SH-SY5Y (cell line): ENCODE data around the gene TYR.

Experiments used
- GATA2 ChIP-seq: IDR thresholded peaks from 2 replicates; pipeline ENCODE4 v1.6.1; 2011; ENCODE audit warnings: mild to moderate bottlenecking, low read depth, low read length
- GATA3 ChIP-seq: IDR thresholded peaks from 2 replicates; pipeline ENCODE4 v1.6.1; 2011; ENCODE audit warnings: low read depth, mild to moderate bottlenecking, low read length, moderate library complexity

Gene TYR

DNA sequence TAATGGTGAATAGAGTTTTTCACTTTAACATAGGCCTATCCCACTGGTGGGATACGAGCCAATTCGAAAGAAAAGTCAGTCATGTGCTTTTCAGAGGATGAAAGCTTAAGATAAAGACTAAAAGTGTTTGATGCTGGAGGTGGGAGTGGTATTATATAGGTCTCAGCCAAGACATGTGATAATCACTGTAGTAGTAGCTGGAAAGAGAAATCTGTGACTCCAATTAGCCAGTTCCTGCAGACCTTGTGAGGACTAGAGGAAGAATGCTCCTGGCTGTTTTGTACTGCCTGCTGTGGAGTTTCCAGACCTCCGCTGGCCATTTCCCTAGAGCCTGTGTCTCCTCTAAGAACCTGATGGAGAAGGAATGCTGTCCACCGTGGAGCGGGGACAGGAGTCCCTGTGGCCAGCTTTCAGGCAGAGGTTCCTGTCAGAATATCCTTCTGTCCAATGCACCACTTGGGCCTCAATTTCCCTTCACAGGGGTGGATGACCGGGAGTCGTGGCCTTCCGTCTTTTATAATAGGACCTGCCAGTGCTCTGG is at the start of gene TYR:
Gene TYR, plus strand, starts transcription at position 185 of the 541 bp plus-strand sequence. Its CDS starts 79 bp downstream, at position 264.
- TF ChIP-seq GATA3 = no peak
- no peak for TF ChIP-seq GATA2

DNA sequence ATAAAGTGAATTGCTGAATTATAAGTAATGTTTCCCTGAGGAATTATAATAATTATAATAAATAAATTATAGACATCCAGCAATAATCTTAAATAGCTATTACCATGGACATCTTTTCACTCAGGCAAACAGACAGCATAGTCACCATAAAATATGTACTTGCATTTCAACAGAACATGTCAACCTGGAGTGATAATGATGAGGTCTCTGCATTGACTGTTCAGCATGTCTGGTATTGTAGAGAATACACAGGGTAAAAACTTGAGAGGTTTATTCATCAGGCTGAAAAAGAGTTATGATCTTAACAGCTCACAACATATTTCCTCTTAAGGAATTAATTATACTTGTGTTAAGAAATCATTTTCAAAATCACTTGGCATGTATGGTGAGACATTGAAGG is 41.1 kb upstream of the TYR start:
- TF ChIP-seq GATA2 (no peak), GATA3 (no peak)

- no peak for TF ChIP-seq GATA3
- TF ChIP-seq GATA2 = no peak
Observed at GRCh38 chr11:89147229-89147628, 30.4 kb upstream of the TYR start.

DNA sequence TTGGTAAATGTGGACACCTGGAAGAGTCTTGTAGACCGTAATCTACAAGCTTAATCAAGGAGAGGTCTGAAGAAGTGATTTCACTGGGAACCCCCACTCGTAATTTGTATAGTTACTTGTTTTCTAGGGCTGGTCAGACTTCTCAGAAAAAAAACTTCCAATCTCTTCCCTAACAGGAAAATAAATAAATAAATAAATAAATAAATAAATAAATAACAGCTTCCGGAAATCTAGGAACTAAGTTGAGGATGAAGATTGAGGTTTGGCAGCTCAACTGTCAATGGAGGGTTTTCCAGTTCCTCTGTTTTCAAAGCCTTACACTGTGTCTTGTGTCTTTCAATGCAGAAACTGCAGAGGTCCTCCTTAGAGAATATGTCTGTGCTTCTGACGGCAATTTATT is 17.7 kb upstream of the TYR start:
- TF ChIP-seq GATA3 = no peak
- TF ChIP-seq GATA2 = no peak

GRCh38 chr11:89161949-89162348 is 15.7 kb upstream of the TYR start:
- TF ChIP-seq GATA2 = no peak
- TF ChIP-seq GATA3 = no peak

DNA sequence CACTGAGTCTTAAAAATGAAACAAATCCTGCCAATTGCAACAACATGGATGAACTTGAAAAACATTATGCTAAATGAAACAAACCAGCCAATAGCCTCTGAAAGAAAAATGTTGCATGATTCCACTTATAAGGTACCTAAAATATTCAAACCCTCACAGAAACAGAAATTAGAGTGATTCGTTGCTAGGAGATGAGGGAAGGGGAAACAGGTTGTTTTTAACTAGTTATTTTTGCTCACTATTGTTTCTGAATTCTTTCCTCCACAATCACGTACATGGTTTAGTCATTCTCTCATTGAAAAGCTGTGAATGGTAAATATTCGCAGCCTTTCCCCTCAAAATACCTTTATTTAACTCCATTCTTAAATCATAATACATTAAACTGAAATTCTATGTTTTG is 14.0 kb upstream of the TYR start:
- TF ChIP-seq GATA2 = no peak
- TF ChIP-seq GATA3 = no peak

DNA sequence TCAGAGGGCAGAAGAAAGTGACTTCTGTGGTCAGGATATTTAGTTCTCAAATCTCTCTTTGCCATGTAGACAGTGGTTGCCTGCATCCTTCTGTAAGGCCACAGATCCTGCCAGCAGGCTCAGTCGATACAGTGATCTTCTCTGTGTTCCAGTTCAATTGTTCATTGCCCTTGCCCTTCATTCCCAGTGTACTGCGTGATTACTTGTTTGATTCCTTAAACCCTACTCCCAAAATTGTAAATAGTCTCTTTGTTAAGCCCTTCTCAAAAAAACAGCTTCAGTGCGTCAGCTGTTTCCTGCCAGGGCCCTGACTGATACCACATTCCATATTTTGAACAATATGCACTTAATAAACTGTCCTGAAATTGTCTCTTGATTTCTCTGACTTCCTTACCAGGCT is 9.3 kb upstream of the TYR start:
- TF ChIP-seq GATA2 (no peak), GATA3 (no peak)

DNA sequence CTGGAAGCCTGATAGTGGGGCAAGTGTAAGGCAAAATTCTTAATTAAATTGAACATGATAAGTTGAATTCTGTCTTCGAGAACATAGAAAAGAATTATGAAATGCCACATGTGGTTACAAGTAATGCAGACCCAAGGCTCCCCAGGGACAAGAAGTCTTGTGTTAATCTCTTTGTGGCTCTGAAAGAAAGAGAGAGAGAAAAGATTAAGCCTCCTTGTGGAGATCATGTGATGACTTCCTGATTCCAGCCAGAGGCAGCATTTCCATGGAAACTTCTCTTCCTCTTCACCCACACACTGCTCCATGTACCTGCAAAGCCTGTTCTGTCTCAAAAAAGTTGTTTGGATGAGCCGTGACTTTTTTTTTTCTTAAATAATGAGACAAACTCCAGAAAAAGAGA is 1.9 kb upstream of the TYR start:
- no peak for TF ChIP-seq GATA3
- no peak for TF ChIP-seq GATA2

GRCh38 chr11:89176938-89177337 is 737 bp upstream of the TYR start:
- TF ChIP-seq GATA2 (no peak), GATA3 (no peak)

- TF ChIP-seq GATA2 (no peak), GATA3 (no peak)
Observed at GRCh38 chr11:89181111-89181510, 3.4 kb downstream of the TYR start.

GRCh38 chr11:89182773-89183518 is 5.3 kb downstream of the TYR start:
- TF ChIP-seq GATA2 = no peak
- no peak for TF ChIP-seq GATA3

DNA sequence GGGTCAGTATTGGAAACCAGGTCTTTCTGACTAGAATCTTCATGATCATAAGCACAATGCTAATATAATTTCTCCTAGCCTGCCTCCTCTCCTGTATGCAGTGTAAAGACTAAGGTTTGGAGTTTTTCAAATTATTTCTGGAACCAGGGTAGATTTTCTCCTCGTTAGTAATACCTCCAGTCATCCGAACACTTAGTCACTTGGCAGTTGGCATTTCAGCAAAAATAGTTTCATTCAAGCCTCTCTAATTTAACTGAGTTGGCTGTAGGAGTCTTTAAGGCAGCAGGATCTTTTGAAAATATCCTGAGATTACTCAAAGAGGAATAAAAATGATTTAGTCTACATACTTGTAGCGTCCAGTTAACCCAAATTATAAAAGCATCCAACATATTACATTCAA is 6.3 kb downstream of the TYR start:
- TF ChIP-seq GATA2 = no peak
- no peak for TF ChIP-seq GATA3

DNA sequence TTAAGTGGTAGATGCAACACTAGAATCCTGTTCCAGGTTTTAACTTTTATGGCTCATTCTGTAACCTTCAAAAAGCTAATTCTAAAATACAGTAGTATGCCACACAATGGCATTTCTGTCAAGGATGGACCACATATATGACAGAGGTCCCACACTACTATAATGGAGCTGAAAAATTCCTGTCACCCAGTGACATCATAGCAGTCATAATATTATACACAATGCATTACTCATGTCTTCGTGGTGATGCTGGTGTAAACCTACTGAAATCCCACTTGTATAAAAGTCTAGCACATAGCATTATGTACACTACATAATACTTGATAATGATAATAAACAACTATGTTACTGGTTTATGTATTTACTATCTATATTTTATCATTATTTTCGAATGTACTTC is 12.1 kb downstream of the TYR start:
- TF ChIP-seq GATA3 = no peak
- no peak for TF ChIP-seq GATA2

DNA sequence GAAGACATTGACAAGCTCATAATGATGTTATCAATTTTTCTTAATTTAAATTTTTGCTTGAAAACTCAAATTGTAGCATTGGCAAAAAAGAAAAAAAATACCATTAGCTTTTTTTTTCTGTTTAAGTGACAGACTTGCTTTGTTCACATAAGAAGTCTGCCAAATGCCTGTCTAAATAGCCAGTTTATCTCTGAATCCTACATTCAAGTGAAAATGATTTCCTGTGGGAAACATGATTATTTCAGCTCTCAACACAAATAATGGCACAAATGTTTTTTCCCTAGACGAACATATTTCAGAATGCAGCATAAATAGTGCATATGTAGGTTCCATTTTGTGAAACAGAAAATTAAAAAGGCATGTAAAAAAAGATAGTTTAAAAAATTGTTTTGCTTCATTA is 23.5 kb downstream of the TYR start:
- TF ChIP-seq GATA3 = no peak
- TF ChIP-seq GATA2 = no peak

GRCh38 chr11:89203814-89204213 is 26.1 kb downstream of the TYR start:
- no peak for TF ChIP-seq GATA3
- TF ChIP-seq GATA2 = no peak
